CD4-positive, alpha-beta T cell treated with Interleukin-15 for 4 hours (primary cell): Measurements from ENCODE around the gene KIFAP3.
"Not testable (repeated sequence)": the region's sequence is repeated elsewhere in the genome, so short reads cannot be mapped to it uniquely, and the experiment has no call there.

ENCODE experiments used
- DNase-seq: peaks from one replicate; pipeline ENCODE4 v3.0.0-alpha.2; 2020; ENCODE audit warnings: low spot score

Gene KIFAP3

GRCh38 chr1:169886931-169887330 lies 187.6 kb downstream of the KIFAP3 start:
- DNase-seq = no peak

GRCh38 chr1:169886422-169886821 lies 188.1 kb downstream of the KIFAP3 start:
- DNase-seq = no peak

DNA sequence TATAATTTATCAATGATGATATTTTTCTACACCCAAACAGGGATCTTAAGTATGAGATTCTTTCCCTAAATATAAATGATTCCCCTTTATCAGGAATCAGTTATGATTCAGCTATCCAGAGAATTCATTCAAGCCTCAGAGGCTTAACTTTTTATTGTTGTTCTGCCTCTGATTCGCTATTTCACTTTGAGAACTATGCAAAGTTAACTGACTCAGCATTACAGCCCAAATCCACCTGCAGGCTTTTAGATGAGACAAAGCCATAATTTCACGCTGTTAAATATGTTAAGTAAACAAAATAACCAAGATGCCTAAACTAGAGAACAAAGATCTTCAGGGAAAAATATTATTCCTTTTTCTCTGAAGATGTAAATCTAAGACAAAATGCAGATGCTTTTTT lies 189.3 kb downstream of the KIFAP3 start:
- DNase-seq = no peak

DNA sequence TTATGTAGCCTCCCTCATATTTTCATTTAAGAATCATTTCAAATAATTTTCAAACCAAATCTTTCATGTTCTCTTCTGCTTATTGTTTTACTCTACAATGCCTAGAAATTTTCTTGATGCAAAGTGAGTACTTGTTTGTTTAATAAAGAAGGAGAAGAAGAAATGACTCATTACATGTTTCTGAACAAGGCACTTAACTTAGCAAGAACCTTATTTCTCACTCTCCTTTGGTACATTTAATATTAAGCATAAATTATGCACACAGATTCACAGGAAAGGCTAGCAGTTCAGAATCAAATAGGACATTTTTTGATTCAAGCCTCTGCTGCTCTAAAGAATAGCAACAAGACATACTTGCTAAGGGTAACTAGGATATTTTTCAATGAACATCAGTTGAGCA lies 189.9 kb downstream of the KIFAP3 start:
- DNase-seq = no peak

DNA sequence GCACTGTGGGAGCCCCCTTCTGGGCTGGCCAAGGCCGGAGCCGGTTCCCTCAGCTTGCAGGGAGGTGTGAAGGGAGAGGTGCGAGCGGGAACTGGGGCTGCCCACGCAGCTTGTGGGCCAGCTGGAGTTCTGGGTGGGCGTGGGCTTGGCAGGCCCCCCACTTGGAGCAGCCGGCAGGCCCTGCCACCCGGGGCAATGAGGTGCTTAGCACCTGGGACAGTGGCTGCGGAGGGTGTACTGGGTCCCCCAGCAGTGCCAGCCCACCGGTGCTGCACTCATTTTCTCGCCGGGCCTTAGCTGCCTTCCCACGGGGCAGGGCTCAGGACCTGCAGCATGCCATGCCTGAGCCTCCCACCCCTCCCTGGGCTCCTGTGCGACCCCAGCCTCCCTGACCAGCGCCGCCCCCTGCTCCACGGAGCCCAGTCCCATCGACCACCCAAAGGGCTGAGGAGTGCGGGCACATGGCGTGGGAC lies 192.4 kb downstream of the KIFAP3 start:
- no peak for DNase-seq

GRCh38 chr1:169879034-169879840 lies 195.3 kb downstream of the KIFAP3 start:
- no peak for DNase-seq

DNA sequence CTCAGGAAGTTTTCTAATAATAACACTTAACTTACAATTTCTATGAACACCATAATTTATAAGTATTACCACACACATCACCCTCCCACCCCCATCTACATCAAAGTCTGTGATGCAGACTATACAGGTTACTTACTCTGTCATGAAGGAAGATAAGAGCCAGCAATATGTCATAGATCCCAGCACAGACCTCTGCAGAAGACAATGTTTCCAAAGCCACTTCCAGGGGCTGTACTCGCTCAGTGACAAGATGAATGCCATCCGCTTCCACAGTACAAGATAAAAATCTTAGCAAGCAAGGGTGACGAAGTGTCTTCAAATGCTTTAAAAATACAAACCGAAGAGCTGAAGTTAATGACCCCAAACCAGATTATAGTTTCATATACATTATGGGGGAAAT lies 196.0 kb downstream of the KIFAP3 start:
- no peak for DNase-seq

DNA sequence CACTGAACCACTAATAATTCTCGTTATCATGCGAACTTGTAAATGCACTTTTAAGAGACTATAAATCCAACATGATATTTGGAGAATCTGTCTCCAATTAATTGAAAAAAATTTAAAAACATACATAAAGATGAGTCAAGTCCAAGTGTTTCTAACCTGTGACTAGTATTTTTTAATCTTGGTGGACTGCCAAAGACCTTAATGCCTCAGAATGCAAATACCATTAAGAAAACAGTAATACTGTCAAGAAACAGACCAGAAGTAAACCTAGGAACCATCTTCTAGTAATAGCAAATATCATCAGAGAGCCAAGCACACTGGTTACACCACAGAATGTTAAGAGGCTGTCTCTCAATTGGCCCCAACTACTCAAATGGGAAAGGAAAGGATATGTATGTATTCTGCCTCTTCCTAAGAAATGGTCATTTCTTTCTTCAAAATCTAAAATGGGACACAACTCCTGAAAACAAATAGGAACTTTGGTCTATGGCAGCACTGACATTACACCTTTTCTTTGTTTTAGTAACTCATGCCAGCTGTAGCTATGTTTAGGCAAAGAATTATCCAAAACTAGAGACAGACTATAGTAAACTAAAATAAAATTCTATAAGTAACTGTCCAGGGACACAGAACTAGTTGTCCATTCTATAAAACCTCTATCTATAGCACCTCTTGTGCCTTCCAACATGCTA lies 196.5 kb downstream of the KIFAP3 start:
- no peak for DNase-seq

DNA sequence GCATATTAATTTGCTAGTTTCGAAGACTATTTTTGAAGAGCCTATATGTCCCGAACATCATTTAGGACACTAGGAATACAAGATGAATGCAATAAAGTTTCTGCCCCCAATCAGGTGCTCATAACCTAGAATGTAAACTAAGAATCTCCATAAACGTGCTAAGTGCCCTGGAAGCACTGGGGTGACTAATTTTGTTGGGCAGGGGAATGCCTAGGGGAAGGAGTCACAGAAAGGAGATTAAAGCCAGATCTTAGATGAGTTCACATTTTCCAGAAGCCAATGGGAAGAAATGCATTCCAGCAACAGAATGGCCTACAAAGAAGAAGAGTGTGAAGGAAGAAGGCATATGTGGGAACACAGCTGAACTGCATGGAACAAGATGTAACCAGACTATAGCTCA lies 200.3 kb downstream of the KIFAP3 start:
- DNase-seq = no peak

DNA sequence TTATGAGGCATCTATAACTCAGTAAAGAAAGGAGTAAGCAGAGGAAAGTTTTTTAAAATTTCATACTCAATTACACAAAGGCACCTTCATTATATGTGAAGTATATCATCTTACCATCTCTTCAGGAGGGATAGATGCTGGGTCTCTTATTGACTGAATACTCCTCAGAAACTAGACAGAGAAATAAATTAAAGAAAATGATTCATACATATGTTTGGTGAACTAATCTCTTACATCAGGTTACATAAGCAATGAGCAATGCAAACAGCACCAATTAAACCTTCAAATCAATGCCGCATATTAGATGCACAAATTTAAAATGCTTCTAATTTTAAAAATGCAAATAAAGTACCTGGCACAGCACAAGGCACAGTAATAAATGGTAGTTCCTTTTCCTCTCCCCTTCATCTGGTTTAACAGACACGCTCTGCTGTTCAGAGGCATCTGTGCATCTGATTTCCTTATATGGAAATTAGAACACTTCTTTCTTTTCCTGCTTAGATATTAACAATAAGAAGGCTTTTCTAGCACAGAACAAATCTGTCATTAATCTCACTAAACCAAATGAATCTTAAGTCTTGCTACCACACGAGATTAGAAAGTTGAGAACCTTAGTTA lies 200.8 kb downstream of the KIFAP3 start:
- DNase-seq = no peak

DNA sequence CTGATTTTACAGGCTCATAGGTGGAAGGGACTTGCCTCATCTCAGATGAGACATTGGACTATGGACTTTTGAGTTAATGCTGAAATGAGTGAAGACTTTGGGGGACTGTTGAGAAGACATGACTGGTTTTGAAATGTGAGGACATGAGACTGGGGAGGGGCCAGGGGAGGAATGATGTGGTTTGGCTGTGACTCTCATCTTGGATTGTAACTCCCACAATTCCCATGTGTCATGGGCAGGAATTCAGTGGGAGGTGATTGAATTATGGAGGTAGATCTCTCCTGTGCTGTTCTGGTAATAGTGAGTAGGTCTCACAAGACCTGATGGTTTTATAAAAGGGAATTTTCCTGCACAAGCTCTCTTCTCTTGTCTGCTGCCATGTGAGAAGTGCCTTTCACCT lies 201.6 kb downstream of the KIFAP3 start:
- DNase-seq = no peak

- not testable (repeated sequence) for DNase-seq
Measured at GRCh38 chr1:169871988-169872387, 202.5 kb downstream of the KIFAP3 start.
